GF-D8 (cell line): ENCODE results near the gene OR10C1.

ENCODE experiments used
- DNase-seq: peaks from one replicate; lab custom pipeline; 2025; lab: John Stamatoyannopoulos, UW

The OR10C1 gene

DNA sequence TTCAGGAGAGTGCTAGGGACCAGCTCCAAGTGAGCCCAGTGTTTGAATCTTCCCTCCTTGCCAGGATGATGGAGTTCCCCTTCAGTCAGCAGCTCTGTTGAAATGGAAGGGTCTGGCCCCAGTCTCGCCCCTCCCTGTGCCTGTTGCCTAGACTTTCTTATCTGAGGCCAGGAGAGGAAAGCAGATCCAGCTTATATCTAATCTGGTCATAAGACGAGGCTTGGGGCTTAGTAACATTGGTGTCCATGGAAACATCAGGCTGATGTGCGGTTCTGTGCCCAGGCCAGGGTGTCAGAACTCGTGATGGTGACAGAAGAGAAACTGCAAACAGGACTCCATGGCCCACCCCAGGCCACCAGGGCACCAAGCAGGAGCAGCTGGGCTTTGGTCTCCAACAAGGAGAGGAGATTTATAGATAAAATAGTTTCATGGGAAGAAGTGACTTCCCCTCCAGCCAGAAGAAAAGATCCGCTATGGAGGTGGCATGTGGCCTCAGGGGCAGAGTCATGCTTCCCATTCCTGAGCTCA, 38.9 kb downstream of the OR10C1 start:
- DNase-seq, result no peak

DNA sequence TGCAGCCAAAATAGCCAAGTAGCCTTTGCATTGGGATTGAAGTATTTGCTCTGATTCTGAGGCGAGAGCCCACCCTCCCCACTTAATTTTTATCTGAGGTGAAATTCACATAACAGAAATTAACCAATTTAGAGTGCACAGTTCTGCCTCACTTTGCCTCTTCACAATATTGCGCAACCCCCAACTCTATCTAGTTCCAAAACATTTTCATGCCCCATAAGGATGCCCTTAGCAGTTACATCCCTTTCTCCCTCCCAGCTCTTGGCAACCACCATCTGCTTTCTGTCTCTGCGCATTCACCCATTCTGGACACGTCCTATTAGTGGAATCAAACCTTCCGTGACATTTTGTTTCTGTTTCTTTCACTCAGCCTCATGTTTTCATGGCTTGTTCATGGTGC, 39.6 kb downstream of the OR10C1 start:
- no peak for DNase-seq

DNA sequence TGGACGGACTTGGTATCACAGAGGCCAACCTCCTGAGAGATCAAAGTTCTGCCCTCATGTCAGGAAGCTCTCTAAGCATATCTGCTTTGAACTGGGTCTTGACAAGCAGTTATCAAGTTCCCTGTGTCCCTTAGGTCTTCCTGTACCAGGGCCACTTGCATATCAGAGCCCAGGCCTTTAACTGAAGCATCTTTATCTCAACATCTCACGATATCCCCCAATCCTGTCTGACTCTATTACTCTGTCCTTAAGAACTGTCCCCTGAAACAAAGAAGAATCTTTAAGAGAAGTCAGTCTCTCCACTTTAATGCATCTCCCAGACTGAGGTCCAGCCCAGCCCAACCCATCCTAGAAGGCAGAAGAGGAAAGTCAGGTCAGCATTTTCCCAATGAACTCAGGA, 40.5 kb downstream of the OR10C1 start:
- DNase-seq, result no peak

DNA sequence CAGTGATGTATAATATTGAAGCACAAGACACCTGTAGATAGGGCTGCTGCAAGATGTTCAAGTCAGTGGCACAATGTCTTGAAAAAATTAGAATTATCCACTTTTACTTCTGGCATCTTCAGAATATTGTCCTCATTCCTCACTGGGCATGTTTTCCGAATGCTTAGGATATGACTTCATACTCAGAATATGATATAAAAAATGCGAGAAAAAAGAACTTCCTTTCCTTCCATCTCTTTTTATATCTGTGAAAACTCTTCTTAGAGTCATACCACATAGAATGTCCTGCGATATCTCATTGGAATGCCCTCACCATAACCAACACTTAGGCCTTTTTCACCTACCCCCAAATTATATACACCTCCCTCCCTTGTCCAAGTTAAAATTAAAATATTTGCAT, 44.1 kb downstream of the OR10C1 start:
- no peak for DNase-seq

DNA sequence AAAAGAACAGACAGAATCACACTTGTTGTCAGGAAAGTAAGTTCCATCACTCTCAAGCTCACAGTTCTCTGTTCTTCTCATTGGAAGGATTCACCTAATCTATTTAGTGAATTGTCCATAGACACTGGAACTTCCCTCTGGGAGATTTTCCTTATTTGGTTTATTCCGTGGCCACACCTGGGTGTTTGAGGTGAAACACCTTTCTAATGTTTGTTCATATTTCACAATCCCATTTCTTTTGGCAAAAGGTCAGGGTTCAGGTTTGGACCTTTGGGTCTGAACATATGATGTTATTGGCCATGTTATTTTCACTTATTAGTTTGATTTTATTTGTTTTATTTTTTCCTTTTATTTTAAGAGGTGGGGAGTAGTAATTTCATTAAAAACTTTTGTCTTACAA, 44.6 kb downstream of the OR10C1 start:
- no peak for DNase-seq

DNA sequence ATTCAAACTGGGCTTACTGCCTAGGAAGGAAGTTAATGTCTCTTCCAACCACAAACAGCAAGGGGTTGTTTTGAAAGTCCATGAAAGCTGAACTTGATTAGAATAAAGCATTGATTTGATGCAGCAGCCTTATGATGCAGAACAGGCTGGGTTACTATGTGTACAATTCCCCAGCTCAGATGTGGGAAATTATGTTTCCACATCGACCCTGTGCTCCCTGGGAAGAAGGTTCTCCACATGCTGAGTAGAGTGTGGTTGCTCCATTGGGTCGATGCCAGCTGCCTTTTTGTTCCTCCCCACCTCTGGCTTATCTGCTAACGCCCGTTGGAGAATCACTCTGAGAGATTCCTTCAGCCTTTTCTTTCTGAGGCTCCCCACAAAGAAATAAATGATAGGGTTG, 47.5 kb downstream of the OR10C1 start:
- no peak for DNase-seq

DNA sequence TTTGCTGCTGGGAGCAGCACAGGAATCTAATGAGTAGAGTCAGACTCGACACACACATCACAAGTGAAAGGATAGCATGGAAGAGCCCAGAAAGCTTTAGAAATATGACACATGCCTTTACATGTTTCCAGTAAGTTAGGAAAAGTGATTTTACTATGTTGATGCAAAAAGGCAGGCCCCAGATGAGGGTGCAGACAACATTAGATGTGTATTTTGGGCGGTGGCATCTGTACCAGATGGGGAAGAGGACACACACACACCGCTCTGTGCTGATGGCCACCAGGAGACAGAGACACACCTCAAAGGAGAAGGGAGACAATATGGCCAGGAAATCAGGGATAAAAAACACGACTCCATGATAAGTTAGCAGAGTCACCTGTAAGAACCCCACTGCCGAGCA, 48.0 kb downstream of the OR10C1 start:
- DNase-seq, result no peak

DNA sequence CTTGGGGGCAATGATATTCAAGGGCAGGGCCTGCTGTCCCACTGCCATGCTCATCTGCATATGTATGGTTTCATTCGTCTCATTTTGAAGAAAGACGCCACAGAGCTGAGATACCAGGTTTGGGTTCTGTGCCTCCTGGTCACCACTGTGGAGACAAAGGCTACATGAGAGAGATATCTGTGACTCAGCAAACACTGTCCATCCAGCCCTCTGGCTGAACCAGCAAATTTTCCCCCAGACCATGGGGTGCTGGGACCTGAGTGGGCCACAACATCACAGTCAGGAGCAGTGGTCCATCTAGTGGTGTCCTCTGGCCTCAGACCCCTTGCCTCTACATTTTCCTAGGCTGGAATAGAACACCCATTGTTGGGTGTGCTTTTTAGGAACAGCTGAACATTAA, 48.6 kb downstream of the OR10C1 start, which contains the start of gene MAS1L:
TSS of gene MAS1L (minus strand) at position 297 of the 400 bp plus-strand sequence. CDS start at position 243, 54 bp downstream.
- DNase-seq, result no peak

DNA sequence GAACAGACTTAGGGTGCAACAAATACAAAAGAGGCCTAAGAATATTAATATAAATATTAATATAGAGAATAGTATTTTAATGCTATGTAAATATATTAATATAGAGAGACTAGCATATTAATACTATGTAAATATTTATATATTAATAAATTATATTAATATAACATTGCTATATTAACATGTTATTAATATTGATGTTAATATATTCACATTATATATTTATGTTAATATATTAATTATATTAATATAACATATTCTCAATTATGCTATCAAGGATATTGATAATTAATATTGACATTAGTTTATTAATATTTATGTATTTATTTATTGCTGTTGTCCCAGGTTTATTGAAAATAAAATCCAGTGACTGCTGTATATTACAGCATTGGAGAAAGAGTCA, 49.8 kb downstream of the OR10C1 start:
- DNase-seq, result no peak

DNA sequence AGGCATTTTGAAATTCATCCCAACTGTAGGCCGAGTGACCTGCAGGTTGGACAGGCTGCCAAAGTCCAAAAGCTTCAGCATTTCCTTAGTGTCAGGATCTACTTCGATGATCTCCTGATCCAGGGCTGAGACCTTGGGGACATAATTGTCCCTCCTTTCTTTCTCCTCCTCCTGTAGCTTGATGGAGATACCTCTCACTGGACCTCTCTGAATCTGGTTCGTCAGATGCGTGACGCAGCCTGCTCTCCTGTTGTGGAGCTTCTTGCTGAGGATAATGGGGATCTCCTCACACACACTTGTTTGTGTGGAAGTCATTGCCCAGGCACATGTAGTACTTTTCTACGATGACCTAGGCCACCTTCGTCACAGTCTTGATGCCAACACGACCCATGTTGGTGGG, 50.2 kb downstream of the OR10C1 start:
- no peak for DNase-seq

DNA sequence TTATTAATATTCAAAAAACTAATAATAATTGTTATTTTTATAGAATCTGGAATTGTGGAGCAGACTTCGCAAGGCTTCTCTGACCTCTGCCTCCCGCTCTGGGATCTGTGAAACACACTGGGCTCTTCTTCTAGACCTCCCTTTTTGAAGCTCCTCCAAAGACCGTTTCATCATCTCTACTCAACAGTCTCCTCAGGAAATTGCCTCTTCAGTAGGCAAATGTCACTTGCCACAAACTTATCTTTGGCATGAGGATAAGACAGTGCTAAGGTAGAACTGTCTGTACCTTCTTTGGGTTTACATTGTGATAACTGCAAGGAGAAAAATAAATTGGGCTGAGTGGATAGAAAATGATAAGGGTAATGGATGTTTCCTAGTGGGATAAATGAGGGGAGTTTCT, 50.9 kb downstream of the OR10C1 start:
- peak; percentile 72 for DNase-seq

DNA sequence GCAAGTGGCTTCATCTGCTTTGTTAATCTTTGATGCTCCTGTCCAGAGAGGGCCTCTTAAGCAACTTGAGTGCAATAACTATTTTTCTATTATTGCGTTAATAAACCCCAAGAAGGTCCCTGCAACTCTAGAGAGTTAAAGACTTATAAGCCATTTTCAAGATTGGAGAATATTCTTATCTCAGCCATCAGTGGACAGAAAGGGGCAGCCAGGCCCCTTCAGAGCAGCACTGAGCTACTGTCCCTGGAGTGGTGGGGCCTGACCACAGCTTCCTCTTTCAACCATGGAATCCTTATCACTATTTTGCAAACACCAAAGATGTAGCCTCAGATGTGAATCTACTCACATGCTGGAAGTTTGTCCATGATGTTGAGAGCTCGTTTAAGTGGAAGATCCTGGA, 51.4 kb downstream of the OR10C1 start:
- peak; percentile 90 for DNase-seq
